Neural crest cell (in vitro differentiated cells): ENCODE measurements around the gene CSMD2. TPM values are rescaled to one million over a fixed set of nuclear protein-coding genes. Genes with fewer than 3 reads are reported as not detected.

Experiments
- DNase-seq: peaks from one replicate; pipeline ENCODE4 v3.0.0; 2021; ENCODE audit warnings: low read depth, mixed read lengths, low spot score
- H3K27ac Mint-ChIP-seq: one replicate; pipeline ENCODE4 v1.8.0; 2021; ENCODE audit warnings: mild to moderate bottlenecking, mixed read lengths; ENCODE audit not compliant: unreplicated experiment
- H3K27me3 Mint-ChIP-seq: 2 replicates; pipeline ENCODE4 v1.8.0; 2021; ENCODE audit warnings: low read depth, mild to moderate bottlenecking, mixed read lengths
- H3K36me3 Mint-ChIP-seq: 2 replicates; pipeline ENCODE4 v1.8.0; 2021; ENCODE audit warnings: low read depth, mild to moderate bottlenecking, mixed read lengths
- H3K4me1 Mint-ChIP-seq: 2 replicates; pipeline ENCODE4 v1.8.0; 2021; ENCODE audit warnings: mixed read lengths
- H3K4me3 Mint-ChIP-seq: one replicate; pipeline ENCODE4 v1.8.0; 2021; ENCODE audit warnings: mild to moderate bottlenecking, mixed read lengths
- H3K9me3 Mint-ChIP-seq: 2 replicates; pipeline ENCODE4 v1.8.0; 2021; ENCODE audit warnings: mixed read lengths
- total RNA-seq: library from RNA; stranded (reverse); gene quantifications from 2 replicates; pipeline ENCODE4 v1.2.1, GENCODE V29; 2021
- TF ChIP-seq, protein P1 (sequence below): fragments of 200-600 bp; sonication (generic); conservative IDR thresholded peaks from 2 replicates; pipeline ENCODE4 v1.5.0; 2021; ENCODE audit warnings: antibody characterized with exemption, mild to moderate bottlenecking

Gene CSMD2
- total RNA-seq, 1 donor from 2014 or later, result 0.40 TPM

DNA sequence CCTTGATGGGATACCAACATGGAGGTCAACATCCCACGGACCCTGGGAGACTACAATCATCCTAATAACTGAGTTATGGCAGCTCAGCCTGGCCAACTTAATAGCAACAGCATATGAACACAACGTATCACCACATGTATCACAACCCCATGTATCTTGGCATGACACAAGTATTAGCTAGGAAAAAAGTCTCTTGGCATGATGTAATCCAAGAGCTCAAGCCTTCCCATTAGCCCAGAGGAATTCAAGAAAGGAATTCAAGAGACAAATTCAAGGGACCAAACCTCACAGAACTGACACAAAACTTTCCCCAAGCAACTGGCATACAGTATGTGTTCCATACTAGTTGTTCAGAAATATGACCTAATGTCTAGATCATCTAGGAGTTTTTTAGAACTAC, 402.1 kb downstream of the CSMD2 start:
- Mint-ChIP-seq H3K4me3 (no peak overlapping the region), H3K27ac (no peak overlapping the region), H3K9me3 (peaks cover 3% of the 10 kb centered on the region), H3K27me3 (peaks cover 3% of the 10 kb centered on the region), H3K36me3 (no peaks in the 10 kb centered on the region), H3K4me1 (no peaks in the 10 kb centered on the region)
- DNase-seq, result no peak
- TF ChIP-seq, protein P1, sequence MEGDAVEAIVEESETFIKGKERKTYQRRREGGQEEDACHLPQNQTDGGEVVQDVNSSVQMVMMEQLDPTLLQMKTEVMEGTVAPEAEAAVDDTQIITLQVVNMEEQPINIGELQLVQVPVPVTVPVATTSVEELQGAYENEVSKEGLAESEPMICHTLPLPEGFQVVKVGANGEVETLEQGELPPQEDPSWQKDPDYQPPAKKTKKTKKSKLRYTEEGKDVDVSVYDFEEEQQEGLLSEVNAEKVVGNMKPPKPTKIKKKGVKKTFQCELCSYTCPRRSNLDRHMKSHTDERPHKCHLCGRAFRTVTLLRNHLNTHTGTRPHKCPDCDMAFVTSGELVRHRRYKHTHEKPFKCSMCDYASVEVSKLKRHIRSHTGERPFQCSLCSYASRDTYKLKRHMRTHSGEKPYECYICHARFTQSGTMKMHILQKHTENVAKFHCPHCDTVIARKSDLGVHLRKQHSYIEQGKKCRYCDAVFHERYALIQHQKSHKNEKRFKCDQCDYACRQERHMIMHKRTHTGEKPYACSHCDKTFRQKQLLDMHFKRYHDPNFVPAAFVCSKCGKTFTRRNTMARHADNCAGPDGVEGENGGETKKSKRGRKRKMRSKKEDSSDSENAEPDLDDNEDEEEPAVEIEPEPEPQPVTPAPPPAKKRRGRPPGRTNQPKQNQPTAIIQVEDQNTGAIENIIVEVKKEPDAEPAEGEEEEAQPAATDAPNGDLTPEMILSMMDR, result no peak

DNA sequence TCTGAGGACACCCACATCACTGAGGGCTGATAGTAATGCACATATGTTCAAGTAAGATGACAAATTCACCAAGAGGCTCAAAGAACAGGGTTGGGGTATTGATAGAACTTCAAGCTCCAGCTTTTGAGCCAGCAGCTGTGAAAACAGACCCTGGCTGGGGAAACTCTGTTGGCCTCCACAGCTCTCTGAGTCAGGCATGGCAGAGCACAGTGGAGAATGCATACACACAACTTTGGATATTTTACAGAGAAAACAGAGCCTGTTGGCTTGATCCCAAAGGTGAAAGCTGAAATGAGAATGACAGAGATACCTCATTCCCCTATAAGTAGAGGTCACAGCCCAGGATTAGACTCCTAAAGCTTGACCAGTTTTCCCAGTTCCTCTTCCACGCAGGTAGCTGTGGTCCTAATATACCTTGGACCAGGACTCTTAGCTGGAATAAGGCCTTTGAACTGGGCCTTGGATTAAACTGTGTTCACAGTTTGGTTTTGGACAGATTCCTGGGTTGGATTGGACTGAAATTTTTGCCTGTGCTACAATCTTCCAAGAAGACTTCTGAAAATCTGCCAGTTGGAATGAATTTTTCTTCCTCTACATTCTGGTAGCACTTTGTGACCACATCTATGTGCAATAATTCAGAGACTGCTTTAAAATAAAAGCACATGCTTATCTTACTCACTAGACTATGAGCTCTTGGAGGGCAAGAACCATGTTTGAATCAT, 402.8 kb downstream of the CSMD2 start:
- no peak for DNase-seq
- no peak overlapping the region for H3K27ac Mint-ChIP-seq
- H3K4me3 Mint-ChIP-seq, result no peak overlapping the region
- no peaks in the 10 kb centered on the region for H3K4me1 Mint-ChIP-seq
- H3K9me3 Mint-ChIP-seq, result peaks cover 7% of the 10 kb centered on the region
- no peaks in the 10 kb centered on the region for H3K36me3 Mint-ChIP-seq
- peaks cover 3% of the 10 kb centered on the region for H3K27me3 Mint-ChIP-seq
- TF ChIP-seq, protein P1, result no peak

DNA sequence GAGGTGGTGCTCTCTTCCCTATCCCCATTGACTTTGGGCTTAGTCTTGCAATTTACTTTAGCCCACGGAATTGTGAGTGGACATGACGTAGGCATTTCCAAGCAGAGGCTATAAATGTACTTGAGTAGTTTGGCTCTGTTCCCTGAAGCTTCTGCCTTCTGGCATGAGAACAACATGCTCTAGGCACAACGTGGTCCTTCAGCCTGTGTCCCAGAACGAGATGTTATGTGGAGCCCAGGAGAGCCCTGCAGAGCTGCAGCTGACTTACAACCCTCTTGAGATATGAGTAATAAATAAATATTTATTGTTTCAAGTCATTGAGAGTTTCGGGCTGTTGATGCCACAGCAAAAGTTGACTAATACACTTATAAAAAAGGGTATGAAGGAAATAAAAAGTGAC, 406.3 kb downstream of the CSMD2 start:
- Mint-ChIP-seq H3K4me3 (no peak overlapping the region), H3K27ac (no peak overlapping the region), H3K9me3 (peaks cover 12% of the 10 kb centered on the region), H3K27me3 (peaks cover 7% of the 10 kb centered on the region), H3K36me3 (peaks cover 3% of the 10 kb centered on the region), H3K4me1 (no peaks in the 10 kb centered on the region)
- TF ChIP-seq, protein P1, result no peak
- DNase-seq, result no peak

DNA sequence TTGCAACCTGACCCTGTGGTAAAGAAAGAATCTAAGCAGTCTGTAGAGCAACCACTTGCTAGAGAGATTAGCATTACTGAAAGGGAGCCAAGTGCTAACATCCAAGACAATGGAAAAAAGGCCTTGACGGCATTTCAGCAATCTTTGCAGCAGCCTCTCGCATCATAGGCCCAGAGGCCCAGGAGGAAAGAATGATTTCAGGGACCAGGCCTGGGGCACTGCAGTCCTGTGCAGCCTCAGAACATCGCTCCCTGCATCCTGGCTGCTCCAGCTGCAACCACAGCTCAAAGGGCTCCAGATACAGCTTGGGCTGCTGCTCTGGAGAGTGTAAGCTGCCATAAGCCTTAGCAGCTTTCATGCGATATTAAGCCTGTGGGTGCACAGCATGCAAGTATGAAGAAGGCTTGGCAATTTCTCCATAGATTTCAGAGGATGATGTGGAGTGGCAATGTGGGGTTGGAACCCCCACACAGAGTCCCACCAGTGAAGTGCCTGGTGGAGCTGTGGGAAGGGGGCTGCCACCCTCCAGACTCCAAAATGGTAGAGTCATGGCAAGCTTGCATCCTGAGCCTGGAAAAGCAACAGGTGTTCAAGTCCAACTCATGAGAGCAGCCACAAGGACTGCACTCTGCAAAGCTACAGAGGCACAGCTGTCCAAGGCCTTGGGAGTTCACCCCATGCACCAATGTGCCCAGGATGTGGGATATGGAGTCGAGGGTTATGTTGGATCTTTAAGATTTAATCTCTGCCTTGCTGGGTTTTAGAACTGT, 411.8 kb downstream of the CSMD2 start:
- no peaks in the 10 kb centered on the region for H3K4me1 Mint-ChIP-seq
- no peak overlapping the region for H3K4me3 Mint-ChIP-seq
- H3K36me3 Mint-ChIP-seq, result peaks cover 3% of the 10 kb centered on the region
- DNase-seq, result no peak
- H3K9me3 Mint-ChIP-seq, result peaks cover 21% of the 10 kb centered on the region
- TF ChIP-seq, protein P1, result no peak
- no peak overlapping the region for H3K27ac Mint-ChIP-seq
- peaks cover 12% of the 10 kb centered on the region for H3K27me3 Mint-ChIP-seq

DNA sequence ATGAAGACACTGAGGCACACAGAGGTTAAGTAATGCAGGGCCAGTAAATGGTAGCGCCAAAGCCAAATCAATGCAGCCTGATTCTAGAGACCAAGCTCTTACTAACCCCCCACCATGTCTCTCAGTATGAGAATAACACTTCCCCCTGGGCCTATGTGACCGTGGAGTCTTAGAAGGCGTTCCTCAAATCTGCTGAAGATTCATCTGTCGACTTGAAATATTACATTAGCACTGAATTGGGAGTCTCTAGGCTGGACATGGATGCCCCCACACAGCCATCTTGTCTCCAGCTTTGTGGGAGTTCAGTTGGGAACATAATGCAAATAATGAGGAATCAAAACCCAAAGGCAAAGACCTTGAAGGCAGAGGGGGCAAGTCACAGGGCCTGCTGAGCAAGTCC, 419.1 kb downstream of the CSMD2 start:
- no peak for DNase-seq
- Mint-ChIP-seq H3K36me3 (no peaks in the 10 kb centered on the region), H3K9me3 (no peaks in the 10 kb centered on the region), H3K27me3 (peaks cover 8% of the 10 kb centered on the region), H3K4me3 (no peak overlapping the region), H3K4me1 (no peaks in the 10 kb centered on the region), H3K27ac (no peak overlapping the region)
- TF ChIP-seq, protein P1, result no peak
